Measurements from ENCODE around the gene GDI1. TPM values are rescaled to one million over a fixed set of nuclear protein-coding genes. Genes with fewer than 3 reads are reported as not detected.

GDI1 gene
- total and polyA plus RNA-seq, 10 of the 15 experiments (the other 5 are each of a cell fraction or from before 2014, with no cell fraction given), result 0.92 to 102 (median 49.6) TPM

DNA sequence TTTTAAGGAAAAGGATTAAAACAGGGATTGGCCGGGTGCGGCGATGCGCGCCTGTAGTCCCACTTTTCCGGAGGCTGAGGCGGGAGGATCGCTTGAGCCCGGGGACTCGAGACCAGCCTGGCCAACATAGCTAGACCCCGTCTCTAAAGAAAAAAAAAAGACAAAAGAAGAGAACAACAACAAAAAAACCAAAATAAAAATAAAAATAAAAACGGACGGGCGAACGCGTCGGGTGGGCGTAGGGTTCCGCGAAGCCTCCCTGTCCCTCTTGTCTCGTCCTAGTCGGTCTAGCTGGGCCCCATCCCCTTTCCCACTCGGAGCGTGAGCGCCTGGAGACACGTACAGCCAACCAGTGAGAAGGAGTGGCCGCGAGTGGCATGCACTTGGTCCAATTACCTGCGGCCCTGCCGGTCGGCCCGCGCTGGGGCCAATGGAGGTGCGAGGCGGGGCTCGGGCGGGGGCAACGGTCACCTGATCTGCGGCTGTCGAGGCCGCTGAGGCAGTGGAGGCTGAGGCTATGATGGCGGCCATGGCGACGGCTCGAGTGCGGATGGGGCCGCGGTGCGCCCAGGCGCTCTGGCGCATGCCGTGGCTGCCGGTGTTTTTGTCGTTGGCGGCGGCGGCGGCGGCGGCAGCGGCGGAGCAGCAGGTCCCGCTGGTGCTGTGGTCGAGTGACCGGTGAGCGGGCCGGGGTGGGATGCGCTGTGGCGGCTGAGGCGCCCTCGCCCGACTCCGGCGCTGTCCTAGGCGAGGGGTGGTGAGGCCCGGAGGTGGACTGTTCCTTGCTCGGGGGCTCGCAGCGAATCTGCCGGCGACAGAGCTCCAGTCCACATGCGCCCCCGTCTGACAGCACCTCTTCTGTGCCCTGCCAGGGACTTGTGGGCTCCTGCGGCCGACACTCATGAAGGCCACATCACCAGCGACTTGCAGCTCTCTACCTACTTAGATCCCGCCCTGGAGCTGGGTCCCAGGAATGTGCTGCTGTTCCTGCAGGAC, 8.5 kb upstream of the GDI1 start, which contains the start of gene ATP6AP1 (continued):
- TF ChIP-seq CREB1 (IDR thresholded peaks at IDR 0.05; ENCODE audit: low read depth), result 0 out of 2 replicates have a peak, but pooled peaks have one; percentile 21
- no peak for TF ChIP-seq BCL11A (IDR thresholded peaks at IDR 0.05; ENCODE audit: low read depth, low read length)
- peak; percentile 97 for TF ChIP-seq SP1 (IDR thresholded peaks at IDR 0.05; ENCODE audit: low read depth, low read length)
- peak; percentile 58 for TF ChIP-seq IKZF1 (conservative IDR thresholded peaks at IDR 0.05)
- peak; percentile 87 for TF ChIP-seq POLR2A (IDR thresholded peaks at IDR 0.05; ENCODE audit: low read depth, low read length)
- no peak for TF ChIP-seq NR2C2 (IDR thresholded peaks at IDR 0.05; ENCODE audit: borderline replicate concordance, control insufficient read depth, insufficient read length, low read depth)
- no peak for TF ChIP-seq SPI1 (IDR thresholded peaks at IDR 0.05; ENCODE audit: borderline replicate concordance, insufficient read depth, low read depth, low read length)
- no peak for TF ChIP-seq PAX8 (IDR thresholded peaks at IDR 0.05)
- TF ChIP-seq MTA3 (IDR thresholded peaks at IDR 0.05; ENCODE audit: borderline replicate concordance, low read length), result no peak
- no peak for TF ChIP-seq ZBED1 (IDR thresholded peaks at IDR 0.05; ENCODE audit: borderline replicate concordance)
- no peak for TF ChIP-seq RCOR1 (conservative IDR thresholded peaks at IDR 0.05; ENCODE audit: low read depth, low read length)
- no peak for TF ChIP-seq BMI1 (IDR thresholded peaks at IDR 0.05; ENCODE audit: borderline replicate concordance)
- no peak for TF ChIP-seq STAT3 (IDR thresholded peaks at IDR 0.05; ENCODE audit: low read depth, low read length)
- peak; percentile 74 for TF ChIP-seq NBN (IDR thresholded peaks at IDR 0.05)
- TF ChIP-seq YBX1 (IDR thresholded peaks at IDR 0.05), result no peak
- TF ChIP-seq E2F4 (IDR thresholded peaks at IDR 0.05; ENCODE audit: low read depth, low read length), result no peak
- TF ChIP-seq IRF3 (IDR thresholded peaks at IDR 0.05), result peak; percentile 87
- TF ChIP-seq, protein P1, sequence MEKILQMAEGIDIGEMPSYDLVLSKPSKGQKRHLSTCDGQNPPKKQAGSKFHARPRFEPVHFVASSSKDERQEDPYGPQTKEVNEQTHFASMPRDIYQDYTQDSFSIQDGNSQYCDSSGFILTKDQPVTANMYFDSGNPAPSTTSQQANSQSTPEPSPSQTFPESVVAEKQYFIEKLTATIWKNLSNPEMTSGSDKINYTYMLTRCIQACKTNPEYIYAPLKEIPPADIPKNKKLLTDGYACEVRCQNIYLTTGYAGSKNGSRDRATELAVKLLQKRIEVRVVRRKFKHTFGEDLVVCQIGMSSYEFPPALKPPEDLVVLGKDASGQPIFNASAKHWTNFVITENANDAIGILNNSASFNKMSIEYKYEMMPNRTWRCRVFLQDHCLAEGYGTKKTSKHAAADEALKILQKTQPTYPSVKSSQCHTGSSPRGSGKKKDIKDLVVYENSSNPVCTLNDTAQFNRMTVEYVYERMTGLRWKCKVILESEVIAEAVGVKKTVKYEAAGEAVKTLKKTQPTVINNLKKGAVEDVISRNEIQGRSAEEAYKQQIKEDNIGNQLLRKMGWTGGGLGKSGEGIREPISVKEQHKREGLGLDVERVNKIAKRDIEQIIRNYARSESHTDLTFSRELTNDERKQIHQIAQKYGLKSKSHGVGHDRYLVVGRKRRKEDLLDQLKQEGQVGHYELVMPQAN (conservative IDR thresholded peaks at IDR 0.05), result peak; percentile 78
- no peak for TF ChIP-seq WRNIP1 (IDR thresholded peaks at IDR 0.05; ENCODE audit: borderline replicate concordance, low read depth, low read length)
- TF ChIP-seq, protein P2, sequence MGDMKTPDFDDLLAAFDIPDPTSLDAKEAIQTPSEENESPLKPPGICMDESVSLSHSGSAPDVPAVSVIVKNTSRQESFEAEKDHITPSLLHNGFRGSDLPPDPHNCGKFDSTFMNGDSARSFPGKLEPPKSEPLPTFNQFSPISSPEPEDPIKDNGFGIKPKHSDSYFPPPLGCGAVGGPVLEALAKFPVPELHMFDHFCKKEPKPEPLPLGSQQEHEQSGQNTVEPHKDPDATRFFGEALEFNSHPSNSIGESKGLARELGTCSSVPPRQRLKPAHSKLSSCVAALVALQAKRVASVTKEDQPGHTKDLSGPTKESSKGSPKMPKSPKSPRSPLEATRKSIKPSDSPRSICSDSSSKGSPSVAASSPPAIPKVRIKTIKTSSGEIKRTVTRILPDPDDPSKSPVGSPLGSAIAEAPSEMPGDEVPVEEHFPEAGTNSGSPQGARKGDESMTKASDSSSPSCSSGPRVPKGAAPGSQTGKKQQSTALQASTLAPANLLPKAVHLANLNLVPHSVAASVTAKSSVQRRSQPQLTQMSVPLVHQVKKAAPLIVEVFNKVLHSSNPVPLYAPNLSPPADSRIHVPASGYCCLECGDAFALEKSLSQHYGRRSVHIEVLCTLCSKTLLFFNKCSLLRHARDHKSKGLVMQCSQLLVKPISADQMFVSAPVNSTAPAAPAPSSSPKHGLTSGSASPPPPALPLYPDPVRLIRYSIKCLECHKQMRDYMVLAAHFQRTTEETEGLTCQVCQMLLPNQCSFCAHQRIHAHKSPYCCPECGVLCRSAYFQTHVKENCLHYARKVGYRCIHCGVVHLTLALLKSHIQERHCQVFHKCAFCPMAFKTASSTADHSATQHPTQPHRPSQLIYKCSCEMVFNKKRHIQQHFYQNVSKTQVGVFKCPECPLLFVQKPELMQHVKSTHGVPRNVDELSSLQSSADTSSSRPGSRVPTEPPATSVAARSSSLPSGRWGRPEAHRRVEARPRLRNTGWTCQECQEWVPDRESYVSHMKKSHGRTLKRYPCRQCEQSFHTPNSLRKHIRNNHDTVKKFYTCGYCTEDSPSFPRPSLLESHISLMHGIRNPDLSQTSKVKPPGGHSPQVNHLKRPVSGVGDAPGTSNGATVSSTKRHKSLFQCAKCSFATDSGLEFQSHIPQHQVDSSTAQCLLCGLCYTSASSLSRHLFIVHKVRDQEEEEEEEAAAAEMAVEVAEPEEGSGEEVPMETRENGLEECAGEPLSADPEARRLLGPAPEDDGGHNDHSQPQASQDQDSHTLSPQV (IDR thresholded peaks at IDR 0.05), result no peak
- no peak for TF ChIP-seq JUNB (IDR thresholded peaks at IDR 0.05)
- peak; percentile 64 for TF ChIP-seq FOS (IDR thresholded peaks at IDR 0.05; ENCODE audit: borderline replicate concordance, extremely low read depth, insufficient read length)
- peak; percentile 35; the same call in 1 of the 2 replicates for TF ChIP-seq POLR2AphosphoS5 (IDR thresholded peaks at IDR 0.05; ENCODE audit: low read length)
- no peak for TF ChIP-seq SMAD5 (IDR thresholded peaks at IDR 0.05; ENCODE audit: low read depth)
